Measurements from ENCODE around the gene CACNG7. TPM values are rescaled to one million over a fixed set of nuclear protein-coding genes. Genes with fewer than 3 reads are reported as not detected.

Gene CACNG7
- total and polyA plus RNA-seq, 4 donors = not detected

DNA sequence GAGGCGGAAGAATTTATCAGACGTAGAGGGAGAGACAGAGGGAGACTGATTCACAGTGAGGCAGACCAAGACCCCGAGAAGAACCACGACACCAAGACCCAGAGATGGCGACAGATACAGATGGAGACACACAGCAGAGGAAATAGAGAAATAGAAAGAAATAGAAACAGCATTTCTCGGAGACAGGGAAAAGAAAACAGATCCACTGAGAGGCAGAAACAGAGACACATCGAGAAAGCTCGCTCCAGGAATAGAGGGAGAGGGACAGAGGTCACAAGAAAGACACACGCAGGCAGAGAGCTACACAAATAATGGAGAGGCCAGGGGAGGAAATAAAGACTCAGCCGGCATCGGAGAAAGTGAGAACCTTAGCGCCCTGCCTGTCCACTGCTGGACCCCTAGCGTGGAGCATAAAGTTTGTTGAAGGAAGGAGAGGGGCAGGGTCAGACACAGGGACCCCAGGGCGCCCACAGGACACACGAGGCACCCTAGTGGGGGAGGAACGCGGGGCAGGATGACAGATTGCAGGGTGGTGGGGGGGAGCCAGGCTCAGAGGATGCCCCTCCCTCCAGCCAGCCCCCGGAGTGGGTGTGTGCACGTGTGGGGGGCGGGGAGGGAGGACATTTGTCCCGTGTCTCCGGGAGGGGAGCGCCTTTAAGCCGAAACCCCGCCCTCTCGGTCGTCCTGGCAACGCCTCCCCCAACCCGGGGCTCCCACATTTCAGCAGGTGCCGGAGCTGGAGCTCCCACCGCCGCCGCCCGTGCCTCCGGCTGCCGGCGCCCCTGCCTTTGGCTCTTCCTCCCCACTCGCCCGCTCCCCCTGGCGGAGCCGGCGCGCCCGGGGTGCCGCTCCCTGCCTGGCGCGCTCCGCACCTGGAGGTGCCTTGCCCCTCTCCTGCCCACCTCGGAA, 27.3 kb upstream of the CACNG7 start, which contains the start of gene PRKCG:
PRKCG (plus strand) TSS at position 716 of the 909 bp plus-strand sequence. CDS start 298 bp downstream, outside the sequence.
- H3K36me3 ChIP-seq (ENCODE audit: control insufficient read depth in 4 of 4, insufficient read depth in 3 of 4, low read depth in 1 of 4, low read length in 3 of 4) = no peaks in the 10 kb centered on the region
- H3K27ac ChIP-seq (ENCODE audit: low read depth in 1 of 2, low read length in 2 of 2) = no peak within 1 kb of the TSS
- H3K9ac ChIP-seq (ENCODE audit: low read depth in 1 of 2, low read length in 2 of 2) = no peak within 1 kb of the TSS
- H3K4me1 ChIP-seq (ENCODE audit: control insufficient read depth in 4 of 4, insufficient read depth in 4 of 4, low read length in 3 of 4) = peaks cover 0 to 16% (median 6%) of the 10 kb centered on the region in 4 donors
- TF ChIP-seq JUND (IDR thresholded peaks at IDR 0.05) (no peak), RAD21 (IDR thresholded peaks at IDR 0.05) (peak; percentile 29 to 62), GABPA (IDR thresholded peaks at IDR 0.05 in 1 of 2, conservative IDR thresholded peaks at IDR 0.05 in 1 of 2) (no peak), RXRA (IDR thresholded peaks at IDR 0.05) (no peak), FOXA1 (IDR thresholded peaks at IDR 0.05) (no peak), CTCF (IDR thresholded peaks at IDR 0.05; ENCODE audit: low read depth, low read length, missing input control) (peak; percentile 37), SP1 (IDR thresholded peaks at IDR 0.05) (no peak), EGR1 (IDR thresholded peaks at IDR 0.05; ENCODE audit: low read depth in 2 of 2) (no peak), TAF1 (conservative IDR thresholded peaks at IDR 0.05) (no peak)
- TF ChIP-seq, protein P1, sequence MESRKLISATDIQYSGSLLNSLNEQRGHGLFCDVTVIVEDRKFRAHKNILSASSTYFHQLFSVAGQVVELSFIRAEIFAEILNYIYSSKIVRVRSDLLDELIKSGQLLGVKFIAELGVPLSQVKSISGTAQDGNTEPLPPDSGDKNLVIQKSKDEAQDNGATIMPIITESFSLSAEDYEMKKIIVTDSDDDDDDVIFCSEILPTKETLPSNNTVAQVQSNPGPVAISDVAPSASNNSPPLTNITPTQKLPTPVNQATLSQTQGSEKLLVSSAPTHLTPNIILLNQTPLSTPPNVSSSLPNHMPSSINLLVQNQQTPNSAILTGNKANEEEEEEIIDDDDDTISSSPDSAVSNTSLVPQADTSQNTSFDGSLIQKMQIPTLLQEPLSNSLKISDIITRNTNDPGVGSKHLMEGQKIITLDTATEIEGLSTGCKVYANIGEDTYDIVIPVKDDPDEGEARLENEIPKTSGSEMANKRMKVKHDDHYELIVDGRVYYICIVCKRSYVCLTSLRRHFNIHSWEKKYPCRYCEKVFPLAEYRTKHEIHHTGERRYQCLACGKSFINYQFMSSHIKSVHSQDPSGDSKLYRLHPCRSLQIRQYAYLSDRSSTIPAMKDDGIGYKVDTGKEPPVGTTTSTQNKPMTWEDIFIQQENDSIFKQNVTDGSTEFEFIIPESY (IDR thresholded peaks at IDR 0.05) = no peak
- H3K9me3 ChIP-seq (ENCODE audit: control insufficient read depth in 4 of 4, low read length in 3 of 4) = no peaks in the 10 kb centered on the region
- H3K27me3 ChIP-seq (ENCODE audit: control insufficient read depth in 4 of 4, insufficient read depth in 4 of 4, low read length in 3 of 4) = peaks cover 2 to 13% (median 8%) of the 10 kb centered on the region in 4 donors
- H3K4me3 ChIP-seq (ENCODE audit: low read depth in 1 of 3, low read length in 3 of 3) = peak within 1 kb of the TSS in 1 of 3 donors; percentile 35
- no peak for DNase-seq (ENCODE audit: low spot score)
- 2% methylated on average over 49 of the region's 49 CpGs for WGBS

DNA sequence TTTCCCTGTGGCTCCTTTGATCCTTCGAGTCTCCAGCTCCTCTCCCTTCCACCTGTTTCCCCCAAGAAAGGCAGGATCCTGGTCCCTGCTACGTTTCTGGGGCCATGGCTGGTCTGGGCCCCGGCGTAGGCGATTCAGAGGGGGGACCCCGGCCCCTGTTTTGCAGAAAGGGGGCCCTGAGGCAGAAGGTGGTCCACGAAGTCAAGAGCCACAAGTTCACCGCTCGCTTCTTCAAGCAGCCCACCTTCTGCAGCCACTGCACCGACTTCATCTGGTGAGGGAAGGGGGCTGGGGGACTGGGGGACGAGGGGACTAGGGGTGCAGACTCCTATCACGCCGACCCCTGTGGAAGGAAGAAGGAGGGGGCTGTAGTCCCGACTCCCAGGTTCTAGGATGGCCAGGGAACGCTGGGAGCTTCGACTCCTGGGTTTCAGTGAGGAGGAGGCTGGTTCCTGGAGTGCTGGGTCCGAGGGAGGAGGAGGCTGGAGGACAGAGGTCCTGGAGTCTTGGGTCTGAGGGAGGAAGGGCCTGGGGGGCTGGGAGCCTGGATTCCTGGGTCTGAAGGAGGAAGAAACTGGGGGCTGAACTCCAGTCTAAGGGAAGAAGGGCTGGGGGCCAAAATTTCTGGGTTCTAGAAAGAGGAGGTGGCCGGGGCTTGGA, 26.6 kb upstream of the CACNG7 start:
- Histone ChIP-seq H3K9ac (ENCODE audit: low read depth in 1 of 2, low read length in 2 of 2) (no peak overlapping the region), H3K36me3 (ENCODE audit: control insufficient read depth in 4 of 4, insufficient read depth in 3 of 4, low read depth in 1 of 4, low read length in 3 of 4) (no peaks in the 10 kb centered on the region), H3K27ac (ENCODE audit: low read depth in 1 of 2, low read length in 2 of 2) (no peak overlapping the region), H3K27me3 (ENCODE audit: control insufficient read depth in 4 of 4, insufficient read depth in 4 of 4, low read length in 3 of 4) (peaks cover 2 to 13% (median 8%) of the 10 kb centered on the region in 4 donors), H3K4me3 (ENCODE audit: low read depth in 1 of 3, low read length in 3 of 3) (peak overlapping the region in 1 of 3 donors; percentile 35), H3K4me1 (ENCODE audit: control insufficient read depth in 4 of 4, insufficient read depth in 4 of 4, low read length in 3 of 4) (peaks cover 0 to 16% (median 6%) of the 10 kb centered on the region in 4 donors), H3K9me3 (ENCODE audit: control insufficient read depth in 4 of 4, low read length in 3 of 4) (no peaks in the 10 kb centered on the region)
- 6% methylated on average over 18 of the region's 18 CpGs for WGBS
- no peak for DNase-seq (ENCODE audit: low spot score)
- TF ChIP-seq RAD21 (IDR thresholded peaks at IDR 0.05) = no peak
- TF ChIP-seq YY1 (IDR thresholded peaks at IDR 0.05) = no peak
- no peak for TF ChIP-seq NR2F2 (IDR thresholded peaks at IDR 0.05)
- TF ChIP-seq, protein P2, sequence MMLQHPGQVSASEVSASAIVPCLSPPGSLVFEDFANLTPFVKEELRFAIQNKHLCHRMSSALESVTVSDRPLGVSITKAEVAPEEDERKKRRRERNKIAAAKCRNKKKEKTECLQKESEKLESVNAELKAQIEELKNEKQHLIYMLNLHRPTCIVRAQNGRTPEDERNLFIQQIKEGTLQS (IDR thresholded peaks at IDR 0.05) = no peak
- no peak for TF ChIP-seq HNF4A (conservative IDR thresholded peaks at IDR 0.05)
- no peak for TF ChIP-seq HNF4G (IDR thresholded peaks at IDR 0.05)
- TF ChIP-seq, protein P1 (IDR thresholded peaks at IDR 0.05) = no peak
- TF ChIP-seq GABPA (IDR thresholded peaks at IDR 0.05 in 1 of 2, conservative IDR thresholded peaks at IDR 0.05 in 1 of 2) = no peak
- TF ChIP-seq CTCF (IDR thresholded peaks at IDR 0.05; ENCODE audit: low read depth, low read length, missing input control) = no peak
- TF ChIP-seq FOXA2 (IDR thresholded peaks at IDR 0.05) = no peak
- TF ChIP-seq SP1 (IDR thresholded peaks at IDR 0.05) = no peak
- TF ChIP-seq RXRA (IDR thresholded peaks at IDR 0.05) = no peak
- no peak for TF ChIP-seq JUND (IDR thresholded peaks at IDR 0.05)
- no peak for TF ChIP-seq REST (IDR thresholded peaks at IDR 0.05)
